ENCODE measurements around the gene FAM120A.

FAM120A gene

GRCh38 chr9:93613174-93613573, 161.7 kb downstream of the FAM120A start:
- no peaks in the 10 kb centered on the region for H3K27me3 ChIP-seq (replicated peaks; ENCODE audit: control insufficient read depth, insufficient read depth, low read length)
- H3K9me3 ChIP-seq (ENCODE audit: control insufficient read depth, low read length), result peaks cover 19% of the 10 kb centered on the region
- H3K36me3 ChIP-seq (ENCODE audit: control insufficient read depth, insufficient read depth, low read length, severe bottlenecking), result no peaks in the 10 kb centered on the region
- no peak overlapping the region for H3K9ac ChIP-seq (ENCODE audit: low read length)
- DNase-seq (ENCODE audit: low read depth), result no peak
- H3K4me3 ChIP-seq (ENCODE audit: low read length), result no peak overlapping the region
- no peaks in the 10 kb centered on the region for H3K4me1 ChIP-seq (ENCODE audit: control insufficient read depth, insufficient read depth, low read length)

- no peak for DNase-seq (ENCODE audit: low read depth)
- Histone ChIP-seq H3K27me3 (replicated peaks; ENCODE audit: control insufficient read depth, insufficient read depth, low read length) (no peaks in the 10 kb centered on the region), H3K9ac (ENCODE audit: low read length) (no peak overlapping the region), H3K36me3 (ENCODE audit: control insufficient read depth, insufficient read depth, low read length, severe bottlenecking) (no peaks in the 10 kb centered on the region), H3K4me3 (ENCODE audit: low read length) (no peak overlapping the region), H3K9me3 (ENCODE audit: control insufficient read depth, low read length) (peaks cover 19% of the 10 kb centered on the region), H3K4me1 (ENCODE audit: control insufficient read depth, insufficient read depth, low read length) (no peaks in the 10 kb centered on the region)
Measured at GRCh38 chr9:93613791-93614190, 162.3 kb downstream of the FAM120A start.

- H3K4me1 ChIP-seq (ENCODE audit: control insufficient read depth, insufficient read depth, low read length), result no peaks in the 10 kb centered on the region
- DNase-seq (ENCODE audit: low read depth), result no peak
- no peaks in the 10 kb centered on the region for H3K27me3 ChIP-seq (replicated peaks; ENCODE audit: control insufficient read depth, insufficient read depth, low read length)
- no peak overlapping the region for H3K9ac ChIP-seq (ENCODE audit: low read length)
- H3K4me3 ChIP-seq (ENCODE audit: low read length), result no peak overlapping the region
- H3K9me3 ChIP-seq (ENCODE audit: control insufficient read depth, low read length), result peaks cover 10% of the 10 kb centered on the region
- no peaks in the 10 kb centered on the region for H3K36me3 ChIP-seq (ENCODE audit: control insufficient read depth, insufficient read depth, low read length, severe bottlenecking)
Measured at GRCh38 chr9:93614830-93615468, 163.5 kb downstream of the FAM120A start.

Measured in adipocyte (in vitro differentiated cells).